Activated naive CD4-positive, alpha-beta T cell treated with anti-CD3 and anti-CD28 coated beads, Interleukin-2, amount 10 ng/mL, durations not matched to agents 5 hours and 36 hours (primary cell): ENCODE measurements around the gene TBC1D22A. TPM values are rescaled to one million over a fixed set of nuclear protein-coding genes. Genes with fewer than 3 reads are reported as not detected.

Experiments used
- total RNA-seq, 2 experiments: library from RNA; stranded (reverse); gene quantifications; one replicate each; pipeline ENCODE4 v1.2.3, GENCODE V29; 2021

TBC1D22A gene, protein sequence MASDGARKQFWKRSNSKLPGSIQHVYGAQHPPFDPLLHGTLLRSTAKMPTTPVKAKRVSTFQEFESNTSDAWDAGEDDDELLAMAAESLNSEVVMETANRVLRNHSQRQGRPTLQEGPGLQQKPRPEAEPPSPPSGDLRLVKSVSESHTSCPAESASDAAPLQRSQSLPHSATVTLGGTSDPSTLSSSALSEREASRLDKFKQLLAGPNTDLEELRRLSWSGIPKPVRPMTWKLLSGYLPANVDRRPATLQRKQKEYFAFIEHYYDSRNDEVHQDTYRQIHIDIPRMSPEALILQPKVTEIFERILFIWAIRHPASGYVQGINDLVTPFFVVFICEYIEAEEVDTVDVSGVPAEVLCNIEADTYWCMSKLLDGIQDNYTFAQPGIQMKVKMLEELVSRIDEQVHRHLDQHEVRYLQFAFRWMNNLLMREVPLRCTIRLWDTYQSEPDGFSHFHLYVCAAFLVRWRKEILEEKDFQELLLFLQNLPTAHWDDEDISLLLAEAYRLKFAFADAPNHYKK
- total RNA-seq, result 10 to 100 TPM; 32.9 to 34.8 TPM

DNA sequence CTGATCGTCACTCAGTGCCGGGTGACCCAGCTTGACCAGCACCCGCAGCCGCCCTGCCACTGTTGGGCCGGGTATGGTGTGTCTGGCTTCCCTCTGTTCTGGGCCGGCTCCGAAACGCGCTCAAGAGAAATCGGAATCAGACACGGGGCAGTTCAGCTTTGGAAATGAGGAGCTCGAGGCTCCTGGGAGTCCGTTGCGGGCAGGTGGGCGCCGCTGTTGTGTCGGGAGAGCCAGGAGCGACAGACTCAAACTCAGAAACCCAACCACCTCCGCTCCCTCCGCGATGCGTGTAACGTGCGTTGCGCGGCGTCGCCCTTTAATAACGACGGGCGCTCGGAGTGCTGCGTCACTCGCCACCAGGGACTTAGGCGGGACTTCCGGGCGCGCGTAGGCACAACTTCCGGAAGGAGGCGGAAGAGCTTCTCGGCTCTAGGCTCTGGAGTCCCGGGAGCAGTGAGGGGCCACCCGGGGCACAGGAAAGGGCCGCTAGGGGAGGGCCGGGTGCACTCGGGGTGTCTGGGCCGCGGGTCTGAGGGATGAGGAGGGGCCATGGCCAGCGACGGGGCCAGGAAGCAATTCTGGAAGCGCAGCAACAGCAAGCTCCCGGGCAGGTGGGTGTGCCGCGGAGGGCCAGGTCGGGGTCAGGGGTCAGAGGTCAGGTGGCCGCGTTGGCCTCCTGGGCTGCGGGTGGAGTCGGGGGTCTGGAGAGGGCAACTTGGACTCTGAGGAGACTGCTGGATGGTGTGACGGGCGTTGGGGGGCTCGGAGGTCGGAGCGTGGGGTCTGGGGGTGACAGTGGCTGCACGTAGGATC is at the start of gene TBC1D22A:
Gene TBC1D22A (plus strand): TSS at position 413 of the 813 bp plus-strand sequence. CDS start 137 bp downstream, at position 550.

DNA sequence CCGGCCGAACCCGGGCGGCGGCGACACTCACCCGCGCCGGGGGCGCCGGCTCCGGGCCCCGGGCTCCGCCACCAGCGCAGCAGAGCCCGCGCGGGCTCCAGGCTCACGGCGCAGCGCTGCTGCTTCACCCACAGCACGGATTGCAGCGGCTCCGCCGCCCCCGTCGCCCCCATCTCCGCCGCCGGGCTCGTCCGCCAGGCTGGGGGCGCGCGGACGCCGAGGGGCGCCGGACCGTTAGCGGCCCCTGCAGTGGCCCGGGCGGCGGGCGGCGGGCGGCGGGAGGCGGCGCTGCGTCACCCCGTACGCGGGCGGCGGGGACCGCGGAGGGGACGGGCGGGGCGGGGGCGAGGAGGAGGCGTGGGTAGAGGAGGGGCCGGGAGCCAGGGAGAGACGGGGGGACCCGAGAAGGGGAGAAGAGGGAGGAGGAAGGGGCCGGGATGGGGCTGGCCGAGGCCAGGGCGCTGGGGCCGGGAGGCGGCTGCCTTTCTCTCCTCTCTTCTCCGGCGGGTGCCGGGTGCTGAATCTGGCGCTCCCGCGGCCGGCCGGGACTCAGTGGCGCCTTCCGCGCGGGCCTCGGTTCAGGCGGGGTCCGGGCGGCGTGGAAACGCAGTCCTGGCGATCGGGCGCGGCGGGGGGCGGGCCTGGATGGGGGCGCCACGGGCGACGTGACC is 24.3 kb upstream of the TBC1D22A start, which contains the start of gene CERK:
Gene CERK (minus strand): TSS at position 277 of the 671 bp plus-strand sequence. CDS start 104 bp downstream, at position 173.

Other genes starting within 250 kb of the TBC1D22A start
- under 1 TPM; 0.15 to 0.24 TPM for gene CELSR1, start 225.0 kb upstream of the TBC1D22A start, total RNA-seq
- gene GRAMD4, start 142.3 kb upstream of the TBC1D22A start, total RNA-seq, result 10 to 100 TPM; 48.1 to 54.4 TPM
- gene CERK, start 24.4 kb upstream of the TBC1D22A start, total RNA-seq, result 10 to 100 TPM; 67.1 to 71.8 TPM